HepG2 (cell line): ENCODE data around the gene PPCDC. TPM values are rescaled to one million over a fixed set of nuclear protein-coding genes. Genes with fewer than 3 reads are reported as not detected.

Experiments
- BCLAF1 ChIP-seq: fragments of 450-650 bp; IDR thresholded peaks from 2 replicates; pipeline ENCODE4 v1.6.1; 2017; ENCODE audit warnings: mild to moderate bottlenecking
- CCAR2 ChIP-seq: fragments of 200-400 bp; formaldehyde crosslinking; optimal IDR thresholded peaks from 2 replicates; pipeline ENCODE3; 2018; ENCODE audit warnings: low read depth, mild to moderate bottlenecking, low read length, moderate library complexity
- DMAP1 ChIP-seq: IDR thresholded peaks from 2 replicates; pipeline ENCODE4 v1.6.1; 2016
- ERF ChIP-seq: IDR thresholded peaks from 2 replicates; pipeline ENCODE4 v1.6.1; 2018; ENCODE audit warnings: missing biosample characterization, missing genetic modification reagents
- ESRRA ChIP-seq: sonication (generic); formaldehyde crosslinking; IDR thresholded peaks from 2 replicates; pipeline ENCODE4 v1.5.1; 2020; ENCODE audit warnings: mild to moderate bottlenecking, low read depth, missing genetic modification reagents
- EZH2 ChIP-seq: conservative IDR thresholded peaks from 2 replicates; pipeline ENCODE4 v1.6.1; 2012; ENCODE audit warnings: mild to moderate bottlenecking, low read depth, low read length, moderate library complexity
- MIER2 ChIP-seq: IDR thresholded peaks from 2 replicates; pipeline ENCODE4 v1.6.1; 2016; ENCODE audit warnings: missing biosample characterization, missing genetic modification reagents
- NCOA1 ChIP-seq: sonication (generic); formaldehyde crosslinking; IDR thresholded peaks from 2 replicates; pipeline ENCODE4 v1.9.0; 2021; ENCODE audit warnings: missing genetic modification reagents
- NR3C1 ChIP-seq: sonication (generic); formaldehyde crosslinking; IDR thresholded peaks from 2 replicates; pipeline ENCODE4 v1.4.0; 2020; ENCODE audit warnings: missing genetic modification reagents
- PCBP1 ChIP-seq: fragments of 200-400 bp; formaldehyde crosslinking; IDR thresholded peaks from 2 replicates; pipeline ENCODE4 v1.6.1; 2017; ENCODE audit warnings: mild to moderate bottlenecking, low read depth, low read length, borderline replicate concordance
- PHB2 ChIP-seq: fragments of 450-650 bp; IDR thresholded peaks from 2 replicates; pipeline ENCODE4 v1.6.1; 2018; ENCODE audit not compliant: partially characterized antibody
- RBM39 ChIP-seq: fragments of 200-400 bp; formaldehyde crosslinking; IDR thresholded peaks from one replicate; pipeline ENCODE4 v1.6.1; 2018; ENCODE audit warnings: antibody characterized with exemption, mild to moderate bottlenecking, low read depth, low read length; ENCODE audit not compliant: poor library complexity, severe bottlenecking
- RFXANK ChIP-seq: IDR thresholded peaks from 2 replicates; pipeline ENCODE4 v1.6.1; 2016
- RORA ChIP-seq: sonication (generic); formaldehyde crosslinking; IDR thresholded peaks from 2 replicates; pipeline ENCODE4 v1.5.0; 2020; ENCODE audit warnings: mild to moderate bottlenecking, missing genetic modification reagents, moderate library complexity
- SMYD3 ChIP-seq: sonication (generic); formaldehyde crosslinking; IDR thresholded peaks from 2 replicates; pipeline ENCODE4 v1.8.1; 2023; ENCODE audit warnings: mild to moderate bottlenecking, missing genetic modification reagents
- SNAPC5 ChIP-seq: sonication (generic); formaldehyde crosslinking; IDR thresholded peaks from 2 replicates; pipeline ENCODE4 v1.8.1; 2023; ENCODE audit warnings: mild to moderate bottlenecking, missing genetic modification reagents, borderline replicate concordance
- STAG1 ChIP-seq: sonication (generic); formaldehyde crosslinking; IDR thresholded peaks from 2 replicates; pipeline ENCODE4 v1.4.0; 2020; ENCODE audit warnings: missing genetic modification reagents
- SUZ12 ChIP-seq: fragments of 150-350 bp; IDR thresholded peaks from 2 replicates; pipeline ENCODE4 v1.6.1; 2014; ENCODE audit warnings: low read depth, low read length
- TFE3 ChIP-seq: IDR thresholded peaks from 2 replicates; pipeline ENCODE4 v1.6.1; 2016
- TMF1 ChIP-seq: sonication (generic); formaldehyde crosslinking; IDR thresholded peaks from 2 replicates; pipeline ENCODE4 v1.8.1; 2022; ENCODE audit warnings: low read depth, missing genetic modification reagents
- ZNF317 ChIP-seq: sonication (generic); formaldehyde crosslinking; IDR thresholded peaks from 2 replicates; pipeline ENCODE4 v1.5.0; 2020; ENCODE audit warnings: mild to moderate bottlenecking, missing genetic modification reagents
- ZNF44 ChIP-seq: sonication (generic); formaldehyde crosslinking; IDR thresholded peaks from 2 replicates; pipeline ENCODE4 v1.5.1; 2020; ENCODE audit warnings: mild to moderate bottlenecking, missing genetic modification reagents
- ZNF891 ChIP-seq: sonication (generic); formaldehyde crosslinking; IDR thresholded peaks from 2 replicates; pipeline ENCODE4 v1.5.0; 2020; ENCODE audit warnings: mild to moderate bottlenecking, missing genetic modification reagents
- ZSCAN30 ChIP-seq: sonication (generic); formaldehyde crosslinking; IDR thresholded peaks from 2 replicates; pipeline ENCODE4 v1.5.0; 2020; ENCODE audit warnings: mild to moderate bottlenecking, missing genetic modification reagents
- polyA plus RNA-seq, 8 experiments: library from polyadenylated mRNA; depleted of rRNA in 3 of 8; stranded (reverse) in 7 of 8; unstranded in 1 of 8; fragments of >200 nt; fragmentation: Illumina TruSeq in 4 of 8; extraction: Trizol in 4 of 8; gene quantifications; 2 replicates each; pipeline versions ENCODE4 v1.2.1 to v1.2.3, GENCODE V29; 2011 to 2016; ENCODE audit warnings: low read depth in 4 of 8, missing spikeins in 1 of 8, mixed read lengths in 1 of 8; ENCODE audit not compliant: insufficient read depth in 1 of 8
- total RNA-seq, 5 experiments: library from RNA; depleted of rRNA; stranded (reverse); fragments of >200 nt; fragmentation: Illumina TruSeq; extraction: Trizol; gene quantifications; 2 replicates each; pipeline ENCODE4 v1.2.3, GENCODE V29; 2016; ENCODE audit warnings: low read depth in 1 of 5
- TF ChIP-seq, protein P1 (sequence below): sonication (generic); formaldehyde crosslinking; IDR thresholded peaks from 2 replicates; pipeline ENCODE4 v1.4.0; 2020; ENCODE audit warnings: missing genetic modification reagents, borderline replicate concordance

PPCDC gene
- total and polyA plus RNA-seq, 2 of the 13 experiments (the other 11 are each of a cell fraction or from before 2014, with no cell fraction given) = 12.3 to 12.8 TPM

DNA sequence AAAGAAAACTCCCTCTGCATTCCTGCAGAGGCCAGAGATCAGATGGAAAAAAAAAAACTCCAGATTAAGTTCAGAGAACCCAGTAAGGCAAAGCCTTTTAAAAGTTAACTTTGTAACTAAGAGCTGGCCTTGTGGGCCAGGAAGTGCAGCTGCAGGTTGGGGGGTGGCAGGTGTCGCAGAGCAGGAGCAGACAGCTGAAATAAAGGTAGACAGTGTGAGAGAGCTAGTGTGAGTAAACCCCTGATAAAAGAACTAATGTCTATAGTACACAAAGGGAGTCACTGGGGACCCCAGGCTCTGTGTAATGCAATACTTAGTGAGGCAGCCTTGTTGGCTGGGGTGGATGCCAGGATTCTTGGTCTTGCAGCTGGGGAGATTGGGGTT lies 42.1 kb downstream of the PPCDC start (continued):
- TF ChIP-seq NR3C1 = no peak
- TF ChIP-seq SNAPC5 (CRISPR knock-in tag) = no peak
- TF ChIP-seq PCBP1 = no peak
- TF ChIP-seq TMF1 = no peak
- no peak for TF ChIP-seq RBM39
- no peak for TF ChIP-seq BCLAF1
- TF ChIP-seq STAG1 = peak; percentile 12; the same call in 1 of the 2 replicates
- no peak for TF ChIP-seq CCAR2
- no peak for TF ChIP-seq ZNF317
- no peak for TF ChIP-seq NCOA1 (CRISPR knock-in tag)
- peak; percentile 23; the same call in 1 of the 2 replicates for TF ChIP-seq MIER2 (CRISPR knock-in tag)
- TF ChIP-seq ZNF44 (CRISPR knock-in tag) = no peak
- 0 out of 2 replicates have a peak, but pooled peaks have one; percentile 41 for TF ChIP-seq ERF (CRISPR knock-in tag)
- TF ChIP-seq ZSCAN30 (CRISPR knock-in tag) = no peak
- TF ChIP-seq PHB2 = no peak
- TF ChIP-seq RFXANK (CRISPR knock-in tag) = no peak
- no peak for TF ChIP-seq SMYD3 (CRISPR knock-in tag)
- TF ChIP-seq SUZ12 = no peak
- TF ChIP-seq ESRRA (CRISPR knock-in tag) = no peak; the same call in 1 of the 2 replicates
- no peak for TF ChIP-seq EZH2
- no peak for TF ChIP-seq RORA (CRISPR knock-in tag)
- TF ChIP-seq, protein P1, sequence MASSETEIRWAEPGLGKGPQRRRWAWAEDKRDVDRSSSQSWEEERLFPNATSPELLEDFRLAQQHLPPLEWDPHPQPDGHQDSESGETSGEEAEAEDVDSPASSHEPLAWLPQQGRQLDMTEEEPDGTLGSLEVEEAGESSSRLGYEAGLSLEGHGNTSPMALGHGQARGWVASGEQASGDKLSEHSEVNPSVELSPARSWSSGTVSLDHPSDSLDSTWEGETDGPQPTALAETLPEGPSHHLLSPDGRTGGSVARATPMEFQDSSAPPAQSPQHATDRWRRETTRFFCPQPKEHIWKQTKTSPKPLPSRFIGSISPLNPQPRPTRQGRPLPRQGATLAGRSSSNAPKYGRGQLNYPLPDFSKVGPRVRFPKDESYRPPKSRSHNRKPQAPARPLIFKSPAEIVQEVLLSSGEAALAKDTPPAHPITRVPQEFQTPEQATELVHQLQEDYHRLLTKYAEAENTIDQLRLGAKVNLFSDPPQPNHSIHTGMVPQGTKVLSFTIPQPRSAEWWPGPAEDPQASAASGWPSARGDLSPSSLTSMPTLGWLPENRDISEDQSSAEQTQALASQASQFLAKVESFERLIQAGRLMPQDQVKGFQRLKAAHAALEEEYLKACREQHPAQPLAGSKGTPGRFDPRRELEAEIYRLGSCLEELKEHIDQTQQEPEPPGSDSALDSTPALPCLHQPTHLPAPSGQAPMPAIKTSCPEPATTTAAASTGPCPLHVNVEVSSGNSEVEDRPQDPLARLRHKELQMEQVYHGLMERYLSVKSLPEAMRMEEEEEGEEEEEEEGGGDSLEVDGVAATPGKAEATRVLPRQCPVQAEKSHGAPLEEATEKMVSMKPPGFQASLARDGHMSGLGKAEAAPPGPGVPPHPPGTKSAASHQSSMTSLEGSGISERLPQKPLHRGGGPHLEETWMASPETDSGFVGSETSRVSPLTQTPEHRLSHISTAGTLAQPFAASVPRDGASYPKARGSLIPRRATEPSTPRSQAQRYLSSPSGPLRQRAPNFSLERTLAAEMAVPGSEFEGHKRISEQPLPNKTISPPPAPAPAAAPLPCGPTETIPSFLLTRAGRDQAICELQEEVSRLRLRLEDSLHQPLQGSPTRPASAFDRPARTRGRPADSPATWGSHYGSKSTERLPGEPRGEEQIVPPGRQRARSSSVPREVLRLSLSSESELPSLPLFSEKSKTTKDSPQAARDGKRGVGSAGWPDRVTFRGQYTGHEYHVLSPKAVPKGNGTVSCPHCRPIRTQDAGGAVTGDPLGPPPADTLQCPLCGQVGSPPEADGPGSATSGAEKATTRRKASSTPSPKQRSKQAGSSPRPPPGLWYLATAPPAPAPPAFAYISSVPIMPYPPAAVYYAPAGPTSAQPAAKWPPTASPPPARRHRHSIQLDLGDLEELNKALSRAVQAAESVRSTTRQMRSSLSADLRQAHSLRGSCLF (CRISPR knock-in tag) = no peak
- no peak; the same call in 1 of the 2 replicates for TF ChIP-seq DMAP1 (CRISPR knock-in tag)
- 0 out of 2 replicates have a peak, but pooled peaks have one; percentile 29 for TF ChIP-seq TFE3 (CRISPR knock-in tag)
- TF ChIP-seq ZNF891 (CRISPR knock-in tag) = no peak
